Activated CD4-positive, CD25-positive, alpha-beta regulatory T cell treated with anti-CD3 and anti-CD28 coated beads, Interleukin-2, amount 50 U/mL, for 72 hours (primary cell): Measurements from ENCODE around the gene PPP1R2B.

Source experiments
- DNase-seq: peaks from one replicate; pipeline ENCODE4 v3.0.0; 2021

Gene PPP1R2B

DNA sequence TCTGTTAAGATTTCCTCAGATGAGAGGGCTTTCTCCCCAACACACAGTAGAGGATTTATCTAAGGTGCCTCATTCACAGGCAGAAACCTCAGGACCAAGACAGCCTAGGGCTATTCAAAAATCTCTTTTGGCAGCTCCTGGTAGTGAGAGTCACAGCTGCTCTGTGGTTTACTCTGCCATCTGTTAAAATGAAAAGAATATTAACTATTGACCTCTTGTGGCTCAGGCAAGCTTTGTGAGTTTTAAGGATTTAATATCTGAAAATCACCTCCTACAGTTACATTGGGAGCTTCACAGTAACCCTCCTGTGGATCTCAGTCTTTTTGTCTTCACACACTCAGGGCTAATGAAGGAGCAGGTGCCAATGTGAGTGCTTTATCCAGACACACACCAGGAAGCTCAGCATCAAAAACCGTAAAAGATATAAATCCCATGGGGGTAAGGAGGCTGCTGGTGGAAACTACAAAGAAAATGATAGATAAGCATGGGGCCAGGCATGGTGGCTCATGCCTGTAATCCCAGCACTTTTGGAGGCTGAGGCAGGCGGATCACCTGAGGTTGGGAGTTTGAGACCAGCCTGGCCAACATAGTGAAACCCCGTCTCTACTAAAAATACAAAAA, 29.7 kb downstream of the PPP1R2B start:
- no peak for DNase-seq

DNA sequence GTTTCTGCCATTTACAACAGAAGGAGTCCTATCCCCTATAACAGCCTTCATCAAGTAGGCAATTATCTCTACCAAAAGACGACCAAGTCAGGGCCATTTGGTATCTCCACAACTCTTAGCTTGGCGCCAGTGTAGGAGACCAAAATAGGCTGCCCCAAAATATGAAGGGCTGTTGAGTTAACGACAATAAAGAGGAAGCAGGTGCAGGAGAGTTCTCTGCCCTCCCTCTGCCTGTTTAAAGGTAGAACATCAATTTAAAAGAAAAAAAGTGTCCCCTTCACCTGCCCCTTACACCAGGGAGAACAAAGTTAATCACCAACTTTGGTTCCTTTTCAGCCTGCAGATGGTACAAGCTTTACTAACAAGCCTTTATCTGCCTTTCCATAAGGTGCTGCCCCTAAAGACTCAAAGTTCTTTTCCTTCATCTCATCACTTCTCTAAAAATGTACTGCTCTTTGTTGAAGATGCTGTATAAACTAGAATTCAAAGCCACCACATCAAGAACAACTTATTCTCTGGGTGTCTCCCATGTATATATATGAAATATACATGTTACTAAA, 33.3 kb downstream of the PPP1R2B start:
- no peak for DNase-seq

DNA sequence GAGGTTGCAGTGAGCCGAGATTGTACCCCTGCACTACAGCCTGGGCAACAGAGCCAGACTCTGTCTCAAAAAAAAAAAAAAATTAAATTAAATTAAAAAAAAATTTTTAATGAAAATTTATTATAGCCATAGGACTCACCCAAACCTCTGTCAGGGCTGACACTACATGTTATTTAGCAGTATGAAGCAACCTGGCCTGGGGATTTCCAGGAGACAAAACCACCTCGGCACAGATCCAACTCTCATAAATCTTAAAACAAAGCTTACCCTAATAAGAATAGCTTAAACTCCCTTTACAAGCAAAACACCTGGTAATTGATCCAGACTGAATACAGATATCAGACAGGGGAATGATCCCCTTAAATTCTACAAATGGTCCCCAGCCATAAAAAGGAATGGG, 38.4 kb downstream of the PPP1R2B start:
- no peak for DNase-seq

DNA sequence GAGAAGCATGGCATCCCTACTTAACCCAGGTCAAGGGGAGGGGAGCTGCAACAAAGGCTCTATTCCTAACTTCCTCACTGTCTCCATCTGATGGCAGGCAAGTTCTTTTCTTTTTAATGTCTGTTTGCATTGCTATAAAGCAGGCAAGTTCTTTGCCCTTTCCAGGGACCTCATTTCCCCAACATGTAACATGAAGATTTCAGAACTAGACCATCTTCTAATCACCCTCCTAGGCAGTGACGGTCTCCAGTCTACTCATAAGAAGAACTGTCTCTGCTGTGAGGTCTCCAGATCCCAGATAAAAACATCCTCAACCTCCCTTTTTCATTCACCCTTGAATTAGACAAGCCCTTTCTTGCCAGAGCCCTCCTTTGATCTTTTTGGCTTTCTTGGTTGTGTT, 42.1 kb downstream of the PPP1R2B start:
- no peak for DNase-seq

DNA sequence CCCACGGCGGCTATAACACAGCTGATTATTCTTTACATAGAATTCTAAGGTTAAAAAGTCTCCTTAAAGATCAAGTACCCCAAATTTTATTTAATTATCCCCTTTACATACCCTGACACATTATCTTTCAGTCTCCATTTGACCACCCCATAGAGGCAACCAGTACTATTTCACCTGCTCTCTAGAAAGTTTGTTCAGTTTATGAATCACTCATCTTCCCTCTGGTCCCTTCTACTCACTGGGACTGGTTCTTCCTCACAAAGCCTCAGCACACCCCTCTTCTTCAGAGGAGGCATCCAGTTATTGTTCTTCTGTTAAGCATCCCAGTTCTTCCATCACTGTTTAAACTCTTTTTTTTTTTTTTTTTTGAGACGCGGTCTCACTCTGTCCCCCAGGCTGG, 42.8 kb downstream of the PPP1R2B start:
- no peak for DNase-seq

DNA sequence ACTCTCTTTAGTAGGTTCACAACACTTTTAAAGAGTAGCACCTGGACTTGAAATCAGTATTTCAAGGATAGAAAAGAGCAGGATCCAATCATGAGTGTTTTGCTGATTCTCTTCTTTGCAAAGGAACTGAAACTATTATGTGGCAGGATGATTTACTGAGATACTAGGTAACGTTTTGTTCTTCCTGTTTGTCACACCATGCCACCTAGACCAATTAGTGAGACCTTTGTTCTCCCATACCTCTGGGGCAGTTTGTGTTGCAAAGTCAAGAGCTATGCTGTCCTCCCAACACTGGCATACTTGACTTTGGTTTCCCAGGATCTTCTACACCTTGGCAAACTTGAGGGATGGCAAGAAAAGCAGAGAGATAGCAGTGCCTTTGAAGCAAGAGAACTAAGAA, 43.4 kb downstream of the PPP1R2B start:
- DNase-seq: no peak

DNA sequence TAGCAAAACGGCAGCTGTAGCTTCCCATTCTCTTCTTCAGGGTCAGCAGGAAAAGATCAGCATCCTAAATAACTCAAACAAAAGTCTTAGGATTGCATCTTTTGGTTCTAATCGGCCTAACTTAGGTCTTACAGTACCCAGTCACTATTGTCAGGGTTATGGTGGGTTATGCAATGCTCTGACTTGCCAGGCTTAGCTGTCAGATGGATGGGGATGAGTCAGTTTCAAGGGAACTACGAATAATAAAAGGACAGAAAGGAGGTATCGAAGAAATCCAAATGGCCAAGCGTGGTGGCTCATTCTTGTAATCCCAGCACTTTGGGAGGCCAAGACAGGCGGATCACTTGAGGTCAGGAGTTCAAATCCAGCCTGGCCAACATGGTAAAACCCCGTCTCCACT, 46.5 kb downstream of the PPP1R2B start:
- DNase-seq: no peak
